ENCODE measurements around the gene DTWD1.

GRCh38 chr15:49622561-49622960, 1.7 kb downstream of the DTWD1 start:
- no peak for TF ChIP-seq EZH2 (IDR thresholded peaks at IDR 0.05; ENCODE audit: borderline replicate concordance, low read depth, low read length, severe bottlenecking)
- TF ChIP-seq CTCF (IDR thresholded peaks at IDR 0.05; ENCODE audit: extremely low read depth in 1 of 2, insufficient read depth in 1 of 2, low read depth in 1 of 2, low read length in 2 of 2): no peak
- no peak for TF ChIP-seq MYC (IDR thresholded peaks at IDR 0.05; ENCODE audit: low read depth, low read length)
- TF ChIP-seq POLR2A (IDR thresholded peaks at IDR 0.05; ENCODE audit: low read depth, low read length): no peak
- TF ChIP-seq JUN (IDR thresholded peaks at IDR 0.05; ENCODE audit: borderline replicate concordance, insufficient read depth, insufficient read length, low read depth): no peak
- TF ChIP-seq POLR2AphosphoS5 (IDR thresholded peaks at IDR 0.05; ENCODE audit: insufficient read depth, low read depth, low read length): no peak
- TF ChIP-seq, protein P1, sequence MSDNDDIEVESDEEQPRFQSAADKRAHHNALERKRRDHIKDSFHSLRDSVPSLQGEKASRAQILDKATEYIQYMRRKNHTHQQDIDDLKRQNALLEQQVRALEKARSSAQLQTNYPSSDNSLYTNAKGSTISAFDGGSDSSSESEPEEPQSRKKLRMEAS (IDR thresholded peaks at IDR 0.05; ENCODE audit: insufficient read depth, insufficient read length): no peak

Measured in endothelial cell of umbilical vein (primary cell).